Lung (tissue), 12 donors: ENCODE measurements around the gene LRIG1. TPM values are rescaled to one million over a fixed set of nuclear protein-coding genes. Genes with fewer than 3 reads are reported as not detected.
"Not testable (repeated sequence)": the region's sequence is repeated elsewhere in the genome, so short reads cannot be mapped to it uniquely, and the experiment has no call there.

Source experiments
- ATAC-seq: fragments of 200-7000 bp; cut with Tn5 transposase; one replicate; pipeline ENCODE4 v1.9.1; 2020; ENCODE audit warnings: moderate number of reproducible peaks; ENCODE audit not compliant: insufficient read depth, low FRiP score
- DNase-seq, 3 donors: peaks; one replicate each; pipeline ENCODE4 v3.0.0-alpha.2; 2013 to 2017
- H3K27ac ChIP-seq, 2 donors: one replicate each; pipeline ENCODE4 v1.5.1; 2013; ENCODE audit warnings: mild to moderate bottlenecking in 2 of 2, moderate library complexity in 2 of 2, control low read depth in 1 of 2, inconsistent platforms in 1 of 2, low read depth in 1 of 2, low read length in 1 of 2
- H3K27me3 ChIP-seq, 3 donors: one replicate each; pipeline ENCODE4 v1.5.1; 2013; ENCODE audit warnings: low read length in 2 of 3; ENCODE audit not compliant: control insufficient read depth in 3 of 3, insufficient read depth in 3 of 3
- H3K36me3 ChIP-seq, 4 donors: one replicate each; pipeline ENCODE4 v1.5.1; 2013; ENCODE audit warnings: low read length in 4 of 4, mild to moderate bottlenecking in 1 of 4, moderate library complexity in 1 of 4; ENCODE audit not compliant: control insufficient read depth in 4 of 4, insufficient read depth in 4 of 4
- H3K4me1 ChIP-seq, 5 donors: one replicate each; pipeline ENCODE4 v1.5.1; 2013; ENCODE audit warnings: low read length in 5 of 5, mild to moderate bottlenecking in 2 of 5, moderate library complexity in 1 of 5; ENCODE audit not compliant: control insufficient read depth in 5 of 5, insufficient read depth in 5 of 5
- H3K4me3 ChIP-seq: one replicate; pipeline ENCODE4 v1.5.1; 2013; ENCODE audit warnings: mild to moderate bottlenecking, control low read depth, moderate library complexity
- H3K9ac ChIP-seq, 2 donors: one replicate each; pipeline ENCODE4 v1.5.1; 2013; ENCODE audit warnings: low read length in 2 of 2, control low read depth in 1 of 2; ENCODE audit not compliant: insufficient read depth in 1 of 2
- H3K9me3 ChIP-seq, 4 donors: one replicate each; pipeline ENCODE4 v1.5.1; 2013; ENCODE audit warnings: low read length in 3 of 4, mild to moderate bottlenecking in 1 of 4, moderate library complexity in 1 of 4; ENCODE audit not compliant: control insufficient read depth in 4 of 4, insufficient read depth in 3 of 4
- CTCF ChIP-seq: IDR thresholded peaks from 2 replicates; pipeline ENCODE4 v1.5.1; 2012; ENCODE audit warnings: mild to moderate bottlenecking; ENCODE audit errors: control extremely low read depth, extremely low read depth
- WGBS, 2 donors: extraction: QIAGEN DNeasy Blood & Tissue Kit; methylation state at CpG; one replicate each; pipeline ENCODE4 v1.1.7; 2013; 5-methylcytosine and 5-hydroxymethylcytosine counted together
- polyA plus RNA-seq, 2 donors: library from polyadenylated mRNA; stranded (reverse); fragments of 200-250 nt; gene quantifications; one replicate each; pipeline ENCODE4 v1.2.1, GENCODE V29; 2013
- total RNA-seq, 2 donors: library from RNA; depleted of rRNA in 1 of 2; stranded (reverse); fragments of >200 nt in 1 of 2; gene quantifications; one replicate each; pipeline ENCODE4 v1.2.1, GENCODE V29; 2014 to 2021
- donor health status: control.
- donor health status: control.
- donor health status: Bipolar disorder and iron deficiency.
- donor health status: healthy.
- donor health status: DM: yes; HTN: yes; CAD: no.

Gene LRIG1
- total and polyA plus RNA-seq, 4 donors: 21.9 to 97.4 (median 42.2) TPM

GRCh38 chr3:66426135-66426534 is 74.7 kb downstream of the LRIG1 start:
- DNase-seq (no peak), ATAC-seq (no peak)
- Histone ChIP-seq H3K9me3 (peaks cover 0 to 8% (median 3%) of the 10 kb centered on the region in 4 donors), H3K27me3 (no peaks in the 10 kb centered on the region), H3K4me3 (no peak overlapping the region), H3K9ac (no peak overlapping the region), H3K36me3 (no peaks in the 10 kb centered on the region), H3K4me1 (peaks cover 8 to 42% (median 15%) of the 10 kb centered on the region in 5 donors), H3K27ac (no peak overlapping the region)
- no peak for TF ChIP-seq CTCF
- WGBS, 2 donors: 52 to 70% methylated on average over 1 of the region's 1 CpG

GRCh38 chr3:66425576-66426114 is 75.2 kb downstream of the LRIG1 start:
- H3K4me3 ChIP-seq: no peak overlapping the region
- 85 to 94% methylated on average over 7 of the region's 7 CpGs for WGBS, 2 donors
- H3K9me3 ChIP-seq: peaks cover 0 to 8% (median 3%) of the 10 kb centered on the region in 4 donors
- no peak overlapping the region for H3K9ac ChIP-seq
- ATAC-seq (no peak), DNase-seq (no peak)
- peak overlapping the region; percentile 24 to 70 for H3K27ac ChIP-seq
- H3K36me3 ChIP-seq: no peaks in the 10 kb centered on the region
- TF ChIP-seq CTCF: no peak
- peaks cover 8 to 42% (median 14%) of the 10 kb centered on the region in 5 donors for H3K4me1 ChIP-seq
- H3K27me3 ChIP-seq: no peaks in the 10 kb centered on the region

GRCh38 chr3:66425032-66425431 is 75.8 kb downstream of the LRIG1 start:
- peaks cover 8 to 42% (median 14%) of the 10 kb centered on the region in 5 donors for H3K4me1 ChIP-seq
- 74 to 92% methylated on average over 5 of the region's 5 CpGs for WGBS, 2 donors
- H3K9ac ChIP-seq: no peak overlapping the region
- no peak for ATAC-seq
- H3K9me3 ChIP-seq: peaks cover 0 to 8% (median 3%) of the 10 kb centered on the region in 4 donors
- no peak for TF ChIP-seq CTCF
- H3K4me3 ChIP-seq: no peak overlapping the region
- H3K27ac ChIP-seq: peak overlapping the region; percentile 11 to 70
- H3K27me3 ChIP-seq: no peaks in the 10 kb centered on the region
- peaks cover 0 to 3% (median 0%) of the 10 kb centered on the region in 4 donors for H3K36me3 ChIP-seq
- DNase-seq: no peak

- H3K4me3 ChIP-seq: no peak overlapping the region
- DNase-seq: peak in 2 of 3 donors; percentile 44 to 67
- no peak for TF ChIP-seq CTCF
- no peaks in the 10 kb centered on the region for H3K27me3 ChIP-seq
- H3K9me3 ChIP-seq: peaks cover 0 to 8% (median 3%) of the 10 kb centered on the region in 4 donors
- peaks cover 0 to 3% (median 0%) of the 10 kb centered on the region in 4 donors for H3K36me3 ChIP-seq
- H3K4me1 ChIP-seq: peaks cover 7 to 36% (median 16%) of the 10 kb centered on the region in 5 donors
- no peak overlapping the region for H3K27ac ChIP-seq
- H3K9ac ChIP-seq: no peak overlapping the region
- ATAC-seq: peak; percentile 38
- 37 to 63% methylated on average over 3 of the region's 3 CpGs for WGBS, 2 donors
Measured at GRCh38 chr3:66423791-66424190, 77.0 kb downstream of the LRIG1 start.

GRCh38 chr3:66421893-66422292 is 78.9 kb downstream of the LRIG1 start:
- not testable (repeated sequence) for DNase-seq, ATAC-seq, H3K9me3 ChIP-seq, H3K36me3 ChIP-seq, H3K27me3 ChIP-seq, H3K9ac ChIP-seq, H3K4me3 ChIP-seq, H3K27ac ChIP-seq
- WGBS, 2 donors: 97 to 100% methylated on average over 3 of the region's 3 CpGs
- H3K4me1 ChIP-seq: peaks cover 0 to 33% (median 17%) of the 10 kb centered on the region in 5 donors
